LNCaP clone FGC (cell line): Measurements from ENCODE around the gene TCEA3.

Source experiments
- DNase-seq: peaks from one replicate; pipeline ENCODE4 v3.0.0-alpha.2; 2011; ENCODE audit warnings: low read depth
- H3K4me3 ChIP-seq: 2 replicates; pipeline ENCODE4 v1.5.1; 2011; ENCODE audit warnings: mild to moderate bottlenecking, low read depth, low read length, control low read depth
- TF ChIP-seq, protein P1 (sequence below): IDR thresholded peaks from 2 replicates; pipeline ENCODE4 v1.5.1; 2012; ENCODE audit warnings: mild to moderate bottlenecking; ENCODE audit not compliant: control insufficient read depth, insufficient read depth; ENCODE audit errors: extremely low read depth

Gene TCEA3

DNA sequence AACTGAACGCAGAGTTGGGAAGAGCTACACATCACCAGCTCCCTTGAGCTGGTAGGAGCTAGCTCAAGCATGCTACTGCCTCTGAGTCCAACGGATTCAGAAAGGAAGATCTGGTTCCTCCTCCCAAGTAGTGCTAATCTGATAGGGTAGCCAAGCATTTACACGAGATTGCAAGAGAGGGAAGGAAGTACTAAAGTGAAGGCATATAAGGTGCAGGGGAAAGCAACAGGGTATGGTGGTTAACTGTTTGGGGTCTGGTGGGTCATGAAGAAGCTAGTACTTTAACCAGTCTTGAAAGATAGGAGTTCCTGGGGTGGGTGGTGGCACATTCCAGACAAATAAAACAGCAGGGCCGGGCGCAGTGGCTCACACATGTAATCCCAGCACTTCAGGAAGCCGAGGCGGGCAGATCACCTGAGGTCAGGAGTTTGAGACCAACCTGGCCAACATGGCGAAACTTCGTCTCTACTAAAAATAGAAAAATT, 34.7 kb downstream of the TCEA3 start:
- TF ChIP-seq, protein P1, sequence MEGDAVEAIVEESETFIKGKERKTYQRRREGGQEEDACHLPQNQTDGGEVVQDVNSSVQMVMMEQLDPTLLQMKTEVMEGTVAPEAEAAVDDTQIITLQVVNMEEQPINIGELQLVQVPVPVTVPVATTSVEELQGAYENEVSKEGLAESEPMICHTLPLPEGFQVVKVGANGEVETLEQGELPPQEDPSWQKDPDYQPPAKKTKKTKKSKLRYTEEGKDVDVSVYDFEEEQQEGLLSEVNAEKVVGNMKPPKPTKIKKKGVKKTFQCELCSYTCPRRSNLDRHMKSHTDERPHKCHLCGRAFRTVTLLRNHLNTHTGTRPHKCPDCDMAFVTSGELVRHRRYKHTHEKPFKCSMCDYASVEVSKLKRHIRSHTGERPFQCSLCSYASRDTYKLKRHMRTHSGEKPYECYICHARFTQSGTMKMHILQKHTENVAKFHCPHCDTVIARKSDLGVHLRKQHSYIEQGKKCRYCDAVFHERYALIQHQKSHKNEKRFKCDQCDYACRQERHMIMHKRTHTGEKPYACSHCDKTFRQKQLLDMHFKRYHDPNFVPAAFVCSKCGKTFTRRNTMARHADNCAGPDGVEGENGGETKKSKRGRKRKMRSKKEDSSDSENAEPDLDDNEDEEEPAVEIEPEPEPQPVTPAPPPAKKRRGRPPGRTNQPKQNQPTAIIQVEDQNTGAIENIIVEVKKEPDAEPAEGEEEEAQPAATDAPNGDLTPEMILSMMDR, result no peak
- DNase-seq, result no peak
- no peak overlapping the region for H3K4me3 ChIP-seq

DNA sequence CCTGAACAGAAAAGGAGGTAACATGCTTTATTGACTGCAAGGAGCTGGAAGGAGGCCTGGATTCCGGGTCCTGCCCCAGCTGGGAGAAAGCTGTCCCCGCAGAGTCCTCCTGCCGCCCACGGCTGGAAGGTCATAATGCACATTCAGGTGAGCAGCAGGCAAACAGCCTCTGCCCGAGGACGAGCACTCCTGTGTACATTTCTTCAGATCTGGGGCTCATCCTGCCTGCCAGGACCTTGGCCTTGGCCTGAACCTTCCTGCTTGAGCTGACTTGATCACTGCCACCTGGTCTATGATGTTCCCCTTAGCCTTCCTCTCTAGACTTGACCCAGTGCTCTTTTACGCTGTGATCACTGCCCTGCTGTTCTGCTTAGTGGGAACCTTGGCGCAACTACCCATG, 37.1 kb downstream of the TCEA3 start:
- TF ChIP-seq, protein P1, result no peak
- H3K4me3 ChIP-seq, result no peak overlapping the region
- DNase-seq, result no peak

DNA sequence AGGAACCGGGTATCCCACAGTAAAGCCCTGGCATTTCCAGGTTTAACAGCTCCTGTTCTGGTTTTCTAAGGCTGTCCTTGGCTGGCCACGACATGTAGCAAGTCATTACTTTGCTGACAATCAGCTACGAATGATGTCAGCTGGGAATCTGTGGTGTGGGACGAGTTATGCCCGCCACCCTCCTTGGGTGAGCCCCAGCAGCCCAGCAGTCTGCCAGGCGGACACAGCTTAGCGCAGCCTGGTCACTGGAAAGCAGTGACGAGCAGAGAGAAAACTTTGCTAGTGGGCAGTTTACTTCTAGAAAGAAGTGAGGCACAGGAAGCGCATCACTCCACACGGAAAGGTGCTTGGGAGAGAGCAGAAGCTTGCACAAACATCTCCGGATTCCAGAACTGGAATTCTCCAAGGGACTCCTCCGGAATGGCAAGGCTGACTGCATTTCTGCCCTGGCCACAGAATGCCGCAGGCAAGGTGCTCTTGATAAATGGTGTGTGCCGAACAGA, 39.4 kb downstream of the TCEA3 start:
- TF ChIP-seq, protein P1, result no peak
- no peak for DNase-seq

DNA sequence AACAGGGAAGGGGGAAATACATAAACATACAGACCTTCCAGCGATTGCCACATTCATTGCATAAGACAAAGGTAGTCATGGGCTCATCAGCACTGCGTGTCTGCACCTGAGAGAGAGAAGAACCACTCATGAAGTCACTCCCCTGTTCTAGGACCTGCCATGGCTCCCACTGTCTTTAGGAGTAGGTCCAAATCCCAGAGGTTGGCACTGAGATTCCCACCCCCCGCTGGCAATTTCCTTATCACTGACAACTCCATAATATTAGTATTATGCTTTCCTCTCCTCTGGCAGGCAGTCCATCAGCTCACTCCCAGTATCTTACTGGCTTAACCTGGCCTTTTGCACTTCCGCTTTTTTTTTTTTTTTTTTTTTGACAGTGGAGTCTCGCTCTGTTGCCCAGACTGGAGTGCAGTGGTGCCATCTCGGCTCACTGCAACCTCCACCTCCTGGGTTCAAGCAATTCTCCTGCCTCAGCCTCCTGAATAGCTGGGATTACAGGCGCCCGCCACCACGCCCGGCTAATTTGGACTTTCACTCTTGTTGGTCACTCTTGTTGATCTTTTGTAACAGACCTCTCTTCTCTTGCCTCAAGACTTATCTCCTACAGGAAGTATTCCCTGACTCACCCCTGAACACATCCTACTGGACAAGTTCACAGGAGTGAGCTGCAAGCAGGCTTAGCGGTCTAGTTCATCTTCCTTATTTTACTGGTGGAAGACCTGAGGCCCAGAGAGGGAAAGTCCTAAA, 40.1 kb downstream of the TCEA3 start:
- DNase-seq, result no peak
- H3K4me3 ChIP-seq, result no peak overlapping the region
- TF ChIP-seq, protein P1, result no peak

More for the DNA sequence above, 39.4 kb downstream of the TCEA3 start:
- no peak overlapping the region for H3K4me3 ChIP-seq

DNA sequence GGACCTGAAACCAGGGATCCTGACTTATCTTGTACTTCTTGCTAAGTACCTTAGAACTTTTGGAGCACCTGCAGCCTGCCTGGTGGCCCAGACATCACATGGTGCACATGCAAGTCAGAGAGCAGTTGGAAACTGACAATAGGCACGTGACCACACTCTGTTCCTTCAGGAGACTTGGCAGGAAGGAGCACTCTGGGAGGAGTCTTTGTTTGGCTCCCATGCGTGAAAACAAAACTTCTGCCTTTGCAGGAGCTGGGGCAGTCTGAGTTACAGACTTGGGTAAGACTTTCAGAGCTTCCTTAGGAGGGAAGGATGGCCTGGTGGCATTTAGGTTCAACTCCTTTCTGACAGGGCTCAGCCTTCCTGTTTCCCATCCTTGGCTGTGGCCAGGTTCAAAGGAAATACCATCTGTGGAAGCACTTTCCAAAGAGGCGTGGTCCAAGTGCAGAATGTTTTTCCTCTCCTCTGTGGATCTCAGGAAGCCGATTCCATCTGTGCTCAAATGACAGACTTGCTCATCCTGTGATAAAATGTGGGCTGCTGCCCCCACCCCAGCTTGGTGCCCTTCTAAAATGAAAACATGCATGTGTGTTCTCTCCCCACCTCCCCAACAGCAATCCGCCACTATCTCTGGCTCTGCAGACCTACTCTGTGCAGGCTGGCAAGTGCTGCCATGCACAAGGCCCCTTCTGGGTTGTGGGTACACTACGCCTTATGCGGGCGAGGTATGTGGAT, 40.8 kb downstream of the TCEA3 start:
- no peak overlapping the region for H3K4me3 ChIP-seq
- no peak for DNase-seq
- TF ChIP-seq, protein P1, result no peak

DNA sequence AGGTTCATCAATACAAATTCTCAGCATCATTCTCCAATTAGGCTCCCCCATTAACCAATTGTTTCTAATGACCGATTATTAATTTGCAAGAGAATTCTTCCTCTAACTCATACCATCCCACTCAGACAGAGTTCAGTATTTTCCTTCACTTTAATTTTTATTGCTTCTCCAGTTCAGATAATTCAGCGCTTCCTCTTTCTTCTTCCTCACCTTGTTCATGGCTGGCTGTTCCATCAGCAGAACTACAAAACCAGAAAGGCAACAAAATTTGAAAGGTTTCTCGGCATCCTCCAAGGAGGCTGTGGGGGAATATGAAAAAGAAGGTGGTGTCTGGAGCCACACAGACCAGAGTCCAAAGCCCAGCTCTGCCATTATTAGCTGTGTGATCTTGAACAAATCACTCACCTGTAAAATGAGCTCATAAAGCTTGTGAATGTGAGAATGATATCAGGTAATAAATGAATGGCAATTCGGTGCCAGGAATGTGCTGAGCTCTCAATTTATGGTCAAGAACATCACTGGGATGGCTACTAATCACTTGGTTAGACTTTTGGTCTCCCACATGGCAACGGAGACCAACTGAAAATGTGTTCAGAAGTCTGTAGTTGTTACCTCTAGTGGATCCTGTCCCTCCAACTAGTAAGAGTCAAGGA, 43.2 kb downstream of the TCEA3 start:
- TF ChIP-seq, protein P1, result no peak
- H3K4me3 ChIP-seq, result no peak overlapping the region
- DNase-seq, result no peak
